HG02623 (cell line): ENCODE data around the gene PPEF1.
"Not testable (repeated sequence)": the region's sequence is repeated elsewhere in the genome, so short reads cannot be mapped to it uniquely, and the experiment has no call there.

Source experiments
- ATAC-seq: cut with Tn5 transposase; IDR thresholded peaks from one replicate; pipeline ENCODE4 v1.9.1; 2021; ENCODE audit warnings: moderate library complexity; ENCODE audit not compliant: unreplicated experiment

The PPEF1 gene

DNA sequence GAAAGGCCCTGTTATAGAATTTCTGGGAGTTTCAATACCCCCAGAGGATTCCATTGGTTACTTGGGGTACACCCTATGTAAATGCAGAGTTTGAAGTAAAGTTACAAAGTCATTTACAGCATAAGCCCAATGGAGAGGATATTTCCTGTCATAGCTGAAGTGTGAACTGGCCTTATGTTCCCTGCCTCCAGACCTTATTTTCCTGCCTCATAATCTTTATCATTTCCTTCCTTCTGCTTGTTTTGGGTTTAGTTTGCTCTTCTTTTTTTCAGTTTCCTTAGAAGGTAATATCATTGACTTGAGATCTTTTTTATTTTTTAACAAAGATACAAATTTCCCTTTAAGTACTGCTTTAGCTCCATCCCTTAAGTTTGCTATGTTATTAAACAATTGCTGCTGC, 85.4 kb downstream of the PPEF1 start:
- no peak for ATAC-seq

DNA sequence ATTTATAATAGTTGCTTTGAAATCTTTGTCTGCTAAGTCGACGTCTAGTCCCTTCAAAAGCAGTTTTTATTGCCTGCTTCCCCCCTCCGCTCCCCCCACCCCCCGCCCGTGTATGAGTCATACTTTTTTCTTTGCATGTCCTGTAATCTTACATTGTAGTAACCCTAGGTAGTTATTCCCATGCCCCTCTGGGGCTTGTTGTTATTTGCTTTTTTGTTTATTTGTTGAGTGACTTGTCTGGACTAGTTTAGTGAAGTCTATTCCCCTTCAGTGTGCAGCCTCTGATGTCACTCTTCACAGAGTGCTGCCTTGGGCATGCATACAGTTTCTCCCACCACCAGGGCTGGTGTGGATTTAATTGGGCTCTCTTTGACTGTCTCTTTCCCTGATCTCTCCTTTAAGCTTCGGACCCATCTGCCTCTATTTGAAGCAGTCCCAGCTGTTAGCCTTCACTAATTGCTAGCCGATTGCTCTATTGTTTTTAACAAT, 86.2 kb downstream of the PPEF1 start:
- ATAC-seq = no peak

DNA sequence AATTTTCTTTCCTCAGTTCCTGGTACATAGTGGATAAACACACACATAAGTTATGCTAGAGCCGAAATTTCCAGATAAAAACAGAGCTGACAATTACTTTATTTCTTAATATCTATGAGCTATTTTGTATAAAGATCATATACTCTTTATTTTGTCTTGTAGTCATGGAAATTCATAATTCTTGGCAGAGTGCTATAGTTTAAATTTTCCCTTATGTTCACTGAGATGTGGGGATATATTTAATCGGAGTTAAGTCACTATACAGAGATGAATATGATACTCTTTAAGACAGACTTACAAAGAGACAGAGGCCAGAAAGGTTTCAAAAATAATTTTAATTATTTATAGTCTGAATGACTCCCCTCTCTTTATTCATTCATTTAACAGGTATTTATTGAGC, 89.7 kb downstream of the PPEF1 start:
- no peak for ATAC-seq

DNA sequence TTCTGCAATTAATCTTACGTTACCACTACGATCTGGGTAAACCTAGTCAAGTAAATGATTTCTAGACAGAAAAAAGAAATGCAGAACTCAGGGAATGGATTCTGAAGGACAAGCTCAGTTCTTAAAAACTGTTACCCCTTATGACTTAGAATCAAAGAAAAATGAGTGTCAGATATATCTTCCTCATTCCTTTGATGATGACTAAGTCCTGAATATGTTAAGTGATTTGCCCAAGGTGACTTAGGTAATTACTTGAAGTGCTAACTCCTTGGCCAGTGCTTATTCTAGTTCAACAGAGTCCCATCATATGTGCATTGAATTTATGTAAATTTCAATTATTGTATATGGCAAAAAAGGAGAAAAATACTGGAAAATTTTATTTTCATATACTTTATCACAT, 92.5 kb downstream of the PPEF1 start:
- no peak for ATAC-seq

DNA sequence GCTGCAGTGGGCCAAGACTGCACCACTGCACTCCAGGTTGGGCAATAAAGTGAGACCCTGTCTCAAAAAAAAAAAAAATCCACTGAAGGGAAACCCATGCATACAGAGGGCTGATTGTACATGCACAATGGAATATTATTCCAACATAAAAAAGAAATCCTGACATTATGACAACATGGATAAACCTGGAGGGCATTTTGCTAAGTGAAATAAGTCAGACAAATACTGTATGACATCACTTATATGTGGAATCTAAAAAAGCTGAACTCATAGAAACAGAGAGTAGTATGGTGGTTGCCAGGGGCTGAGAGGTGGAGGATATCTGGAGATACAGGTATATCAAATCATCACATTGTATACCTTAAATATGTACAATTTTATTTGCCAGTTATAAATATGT, 102.2 kb downstream of the PPEF1 start:
- no peak for ATAC-seq

DNA sequence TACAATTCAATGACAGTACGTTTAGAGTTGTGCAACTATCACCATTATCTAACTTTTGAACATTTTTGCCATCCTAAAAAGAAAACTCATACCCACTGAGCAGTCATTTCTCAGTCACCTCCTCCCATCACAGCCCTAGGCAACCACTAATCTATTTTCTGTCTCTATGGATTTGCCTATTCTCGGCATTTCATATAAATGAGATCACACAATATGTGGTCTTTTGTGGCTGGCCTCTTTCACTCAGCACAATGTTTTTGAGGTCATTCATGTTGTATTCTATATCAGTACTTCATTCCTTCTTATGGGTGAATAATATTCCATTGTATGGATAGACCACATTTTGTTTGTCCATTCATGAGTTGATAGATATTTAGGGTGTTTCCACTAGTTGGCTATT, 103.0 kb downstream of the PPEF1 start:
- no peak for ATAC-seq

DNA sequence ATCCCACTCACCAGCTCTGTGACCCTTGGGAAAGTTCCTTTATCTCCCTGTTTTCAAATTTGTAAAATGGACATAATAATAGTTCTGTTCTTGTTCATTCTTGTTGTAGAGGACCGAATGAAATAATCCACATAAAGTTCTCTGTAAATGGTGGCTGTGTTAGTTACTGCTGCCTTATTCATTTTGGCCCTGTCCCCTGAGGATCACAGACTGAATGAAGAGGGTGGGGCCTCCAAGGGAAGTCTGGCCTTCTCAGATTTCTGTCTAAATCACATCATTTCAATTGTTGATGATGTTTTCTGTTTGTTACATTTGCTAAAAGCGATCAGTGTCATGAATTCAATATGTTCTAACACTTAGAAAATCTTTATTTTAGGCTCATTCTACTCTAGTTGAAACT, 117.9 kb downstream of the PPEF1 start:
- ATAC-seq = no peak

DNA sequence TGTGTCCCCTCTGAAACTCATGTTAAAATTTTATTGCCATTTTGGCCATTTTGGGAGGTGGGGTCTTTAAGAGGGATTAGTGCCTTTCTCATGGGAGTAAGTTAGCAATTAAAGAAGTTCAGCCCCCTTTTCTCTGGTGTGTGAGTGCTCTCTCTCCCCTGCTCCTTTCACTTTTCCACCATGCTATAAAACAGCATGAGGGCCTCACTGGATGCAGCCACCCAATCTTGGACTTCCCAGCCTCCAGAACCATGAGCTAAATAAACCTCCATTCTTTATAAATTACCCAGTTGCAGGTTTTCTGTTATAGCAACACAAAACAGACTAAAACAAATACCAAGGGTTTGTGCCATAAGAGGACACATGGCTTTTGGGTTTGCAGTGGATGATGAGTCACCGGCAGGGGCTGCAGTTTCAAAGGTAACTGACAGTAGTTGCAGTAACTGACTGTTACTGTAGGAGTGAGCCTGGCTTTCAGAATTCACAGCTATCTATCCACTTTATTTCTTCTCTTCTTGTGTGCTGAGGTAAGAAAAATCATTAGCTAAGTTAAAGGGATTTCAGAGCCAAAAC, 121.5 kb downstream of the PPEF1 start:
- ATAC-seq = no peak

DNA sequence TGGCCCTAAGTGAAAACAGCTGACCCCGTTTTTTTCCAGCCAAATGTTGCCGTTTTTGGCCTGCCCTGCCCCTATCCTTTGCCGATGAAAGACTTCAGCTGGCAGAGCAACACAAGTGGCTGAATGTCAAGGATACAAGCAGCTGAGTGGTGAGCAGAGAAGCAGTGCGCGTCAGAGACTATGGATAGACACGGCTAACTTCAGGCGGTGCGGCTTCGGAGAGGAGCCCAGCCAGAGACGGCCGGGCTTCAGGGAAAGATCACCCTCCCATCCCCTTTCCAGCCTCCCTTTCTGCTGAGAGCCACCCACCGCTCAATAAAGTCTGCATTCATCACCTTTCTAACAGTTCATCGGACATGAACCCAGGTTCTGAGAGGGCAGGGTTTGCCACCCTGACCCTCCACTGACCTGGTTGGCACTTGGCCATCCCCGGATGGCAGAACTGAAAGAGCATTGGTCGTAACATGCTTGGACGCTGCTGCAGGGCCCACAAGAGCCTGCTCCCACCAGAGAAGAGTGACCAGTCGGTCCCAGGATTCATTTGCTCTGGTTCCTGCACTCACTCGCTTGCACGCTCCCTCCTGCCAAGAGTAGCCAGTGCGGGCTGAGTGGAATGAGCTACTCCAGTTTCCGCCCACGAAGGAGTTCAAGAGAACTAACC, 125.8 kb downstream of the PPEF1 start:
- no peak for ATAC-seq

DNA sequence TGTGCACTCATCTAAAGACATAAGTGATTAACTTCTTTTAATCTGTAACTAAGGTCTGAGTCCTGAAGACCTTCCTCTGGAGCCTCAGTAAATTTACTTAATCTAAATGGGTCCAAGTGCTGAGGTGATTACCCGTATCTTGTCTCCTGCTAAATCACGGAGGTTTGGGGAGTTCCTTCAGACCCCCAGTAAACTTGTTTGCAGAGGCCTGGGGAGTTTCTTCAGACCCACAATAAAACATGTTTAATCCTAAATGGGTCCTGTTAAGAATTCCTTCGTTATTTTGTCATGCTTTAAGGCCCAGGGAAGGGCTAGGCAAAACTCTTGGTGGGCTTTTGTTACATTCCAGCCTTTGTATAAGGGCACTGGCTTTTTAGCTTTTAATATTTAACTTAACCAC, 140.5 kb downstream of the PPEF1 start:
- not testable (repeated sequence) for ATAC-seq

DNA sequence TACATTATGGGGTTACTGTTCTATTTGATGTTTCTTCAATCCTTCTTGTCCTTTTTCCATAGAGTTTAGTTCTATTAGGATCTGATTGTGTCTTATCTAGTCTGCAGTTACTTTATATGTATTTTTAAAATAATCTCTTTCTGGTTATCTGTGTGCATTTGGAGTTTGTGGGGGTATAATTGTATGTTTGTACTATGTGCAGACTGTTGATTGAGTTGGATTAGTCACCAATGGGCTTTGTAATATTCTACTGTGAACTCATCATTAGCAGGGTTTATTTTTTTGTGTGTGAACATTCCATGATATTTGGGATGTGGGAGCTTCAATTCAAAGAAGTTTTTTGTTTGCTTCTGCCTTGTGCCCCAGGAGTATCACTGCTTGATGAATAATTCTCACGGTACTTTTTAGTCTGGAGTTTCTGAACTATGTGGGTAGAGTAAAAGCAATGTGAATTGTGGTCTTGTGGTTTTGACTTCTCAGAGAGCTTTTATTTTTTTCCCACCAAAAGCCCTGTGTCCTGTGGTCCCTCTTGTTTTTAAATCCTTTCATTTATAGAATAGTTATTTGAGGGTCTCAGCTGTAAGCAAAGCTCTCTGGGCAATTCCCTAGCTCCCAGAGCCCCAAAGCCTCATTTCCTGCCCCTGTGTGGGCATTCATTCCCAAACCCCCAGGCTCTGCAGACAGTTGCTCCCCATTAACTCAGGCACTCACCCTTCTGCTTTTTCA, 148.6 kb downstream of the PPEF1 start:
- ATAC-seq = peak; percentile 87

DNA sequence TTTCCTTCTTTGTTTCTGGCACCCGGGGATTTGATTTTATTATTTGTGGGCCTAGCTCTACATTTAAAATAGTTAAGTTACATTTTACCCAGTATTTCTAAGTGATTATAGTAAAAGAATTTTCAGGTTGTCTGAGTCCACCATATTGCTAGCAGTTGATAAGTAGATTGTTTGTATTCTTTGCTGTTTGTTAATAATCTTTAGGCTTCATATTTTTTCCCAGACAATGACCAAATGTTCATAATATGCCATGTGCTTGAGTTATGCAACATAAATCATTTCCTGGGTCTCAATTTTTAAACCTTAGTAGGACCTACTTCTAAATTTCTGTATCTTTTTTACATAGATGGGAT, 149.2 kb downstream of the PPEF1 start:
- no peak for ATAC-seq

DNA sequence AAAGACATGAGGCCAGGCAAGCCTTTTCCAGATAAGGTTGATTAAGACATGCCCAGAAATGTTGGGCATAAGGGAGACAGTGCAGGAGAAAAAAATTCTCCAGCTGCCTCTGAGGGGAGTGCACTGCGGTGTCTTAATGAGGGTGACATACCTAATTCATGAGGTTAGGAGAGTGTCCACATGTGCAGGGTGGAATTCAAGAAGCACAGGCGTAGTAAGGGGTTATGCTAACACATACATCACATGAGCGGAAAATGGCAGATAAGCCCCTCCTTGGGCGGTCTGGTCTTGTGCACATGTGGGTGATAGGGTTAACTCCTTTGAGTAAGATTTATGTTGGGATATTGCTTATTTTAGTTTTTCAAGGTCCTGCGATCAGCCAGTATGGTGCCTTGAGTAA, 154.1 kb downstream of the PPEF1 start:
- no peak for ATAC-seq

DNA sequence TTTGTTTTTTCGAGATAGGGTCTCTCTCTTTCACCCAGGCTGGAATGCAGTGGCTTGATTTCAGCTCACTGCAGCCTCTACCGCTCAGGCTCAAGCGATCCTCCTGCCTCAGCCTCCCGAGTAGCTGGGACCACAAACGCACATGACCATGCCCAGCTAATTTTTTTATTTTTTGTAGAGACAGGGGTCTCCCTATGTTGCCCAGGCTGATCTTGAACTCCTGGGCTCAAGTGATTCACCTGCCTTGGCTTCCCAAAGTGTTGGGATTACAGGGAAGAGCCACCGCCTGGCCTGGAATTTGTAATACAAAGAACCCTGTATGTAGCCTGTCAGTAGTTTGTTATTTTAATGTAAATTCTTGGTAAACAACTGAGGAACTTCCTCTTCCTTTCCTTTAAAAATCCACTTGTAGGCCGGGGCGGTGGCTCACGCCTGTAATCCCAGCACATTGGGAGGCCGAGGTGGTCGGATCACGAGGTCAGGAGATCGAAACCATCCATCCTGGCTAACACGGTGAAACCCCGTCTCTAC, 157.0 kb downstream of the PPEF1 start:
- ATAC-seq = no peak

DNA sequence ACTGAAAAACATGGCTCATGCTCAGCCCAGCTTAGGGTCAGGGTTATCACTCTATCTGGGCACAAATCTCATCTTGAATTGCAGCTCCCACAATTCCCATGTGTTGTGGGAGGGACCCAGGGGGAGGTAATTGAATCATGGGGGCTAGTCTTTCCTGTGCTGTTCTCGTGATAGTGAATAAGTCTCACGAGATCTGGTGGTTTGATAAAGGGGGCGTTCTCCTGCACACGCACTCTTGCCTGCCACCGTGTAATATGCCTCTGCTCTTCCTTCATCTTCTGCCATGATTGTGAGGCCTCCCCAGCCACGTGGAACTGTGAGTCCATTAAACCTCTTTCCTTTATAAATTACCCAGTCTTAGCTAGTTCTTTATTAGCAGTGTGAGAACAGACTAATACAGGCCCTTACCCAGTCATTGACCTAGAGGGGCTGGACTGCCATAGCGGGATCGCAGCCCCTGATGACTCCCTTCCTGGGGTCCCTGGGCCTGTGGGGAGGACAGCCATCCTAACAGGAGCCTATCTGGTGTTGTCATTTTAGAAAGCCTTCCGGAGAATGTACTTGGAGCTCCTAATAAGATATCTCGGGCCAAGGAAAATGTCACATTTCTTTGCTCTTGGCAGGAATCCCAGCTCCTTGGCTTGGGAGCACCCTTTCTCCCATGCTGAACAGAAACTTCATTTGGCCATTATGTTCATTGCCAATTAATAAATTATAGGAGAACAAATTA, 163.9 kb downstream of the PPEF1 start:
- ATAC-seq = no peak

DNA sequence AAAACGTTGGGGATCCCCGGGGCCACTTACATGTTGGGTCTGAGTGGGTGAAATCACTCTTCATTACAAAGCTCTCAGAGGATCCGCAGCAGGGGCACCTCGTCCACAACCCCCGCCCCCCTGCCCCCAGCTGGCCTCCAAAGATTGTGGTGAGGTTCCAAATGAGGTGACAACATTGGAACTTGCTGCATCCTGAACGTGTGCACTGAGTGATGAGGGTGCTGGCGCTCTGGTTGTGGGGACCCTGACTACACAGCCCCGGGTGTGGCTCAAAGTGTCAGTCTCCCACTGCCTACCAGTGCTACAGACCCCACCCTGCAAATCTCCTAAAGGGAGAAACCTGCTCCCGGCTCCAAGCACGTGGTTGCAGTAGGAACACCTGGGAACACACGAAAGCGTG, 164.5 kb downstream of the PPEF1 start:
- no peak for ATAC-seq

DNA sequence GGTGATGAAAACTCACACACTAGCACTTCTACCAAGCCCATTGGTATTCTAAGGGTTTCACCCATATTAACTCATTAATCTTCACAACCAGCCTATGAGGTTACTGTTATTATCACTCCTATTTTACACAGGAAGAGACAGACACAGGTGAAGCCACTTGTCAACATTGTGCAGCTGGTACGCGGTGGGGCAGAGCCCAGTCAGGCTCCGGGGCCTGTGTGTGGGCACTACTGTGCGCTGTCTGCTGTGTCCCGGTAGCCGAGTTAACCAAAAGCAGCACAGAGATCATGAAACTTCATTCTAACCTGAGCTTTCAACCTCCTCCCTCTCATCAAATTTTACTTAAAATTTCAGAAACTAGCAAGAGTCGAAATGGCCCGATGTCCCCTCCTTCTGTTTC, 165.2 kb downstream of the PPEF1 start:
- no peak for ATAC-seq

DNA sequence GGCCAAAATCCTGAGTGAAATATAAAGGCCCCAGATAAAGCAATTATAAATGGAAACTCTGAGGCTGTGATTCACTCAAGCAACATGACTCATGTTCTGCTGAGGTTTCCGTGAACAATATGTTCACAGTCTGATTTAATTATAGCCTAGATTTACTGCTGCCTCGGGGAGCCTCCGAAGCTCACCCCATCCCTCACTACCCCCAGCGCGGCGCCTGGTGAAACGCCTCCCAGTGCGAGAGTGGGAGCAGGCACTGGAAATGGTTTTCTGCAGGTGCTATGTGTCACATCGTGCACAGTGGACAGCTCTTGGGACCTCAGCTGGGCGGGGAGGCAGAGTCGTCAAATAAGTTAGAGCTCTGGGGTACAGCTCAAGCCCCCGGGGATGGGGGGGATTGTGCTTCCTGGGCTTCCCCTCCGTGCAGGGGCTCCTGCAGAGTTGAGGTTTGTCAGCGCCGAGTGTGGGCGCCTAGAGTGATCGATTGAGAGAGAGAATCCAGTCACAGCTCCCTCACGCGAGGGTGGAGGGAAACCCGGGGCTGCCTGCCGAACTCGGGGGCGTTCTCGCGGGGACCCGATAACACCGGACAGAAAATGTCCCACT, 165.8 kb downstream of the PPEF1 start:
- ATAC-seq = no peak

DNA sequence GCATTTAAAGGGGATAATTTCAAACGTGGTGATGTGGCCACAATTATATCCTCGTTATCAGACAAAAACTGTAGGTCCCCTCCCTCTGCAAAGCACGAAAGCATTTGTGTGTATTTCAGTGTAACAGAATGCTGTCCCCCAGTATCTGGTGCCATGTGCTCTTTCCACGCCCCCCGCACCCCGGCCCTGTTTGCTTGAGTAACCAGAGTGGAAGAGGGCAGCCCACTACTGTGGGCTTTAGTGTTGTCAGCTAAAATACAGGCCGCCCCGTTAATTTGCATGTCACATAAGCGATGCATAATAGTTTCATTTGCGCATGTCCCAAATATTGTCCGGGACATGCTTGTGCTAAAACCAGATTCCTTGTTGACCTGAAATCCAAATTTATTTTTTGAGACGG, 166.4 kb downstream of the PPEF1 start:
- ATAC-seq = no peak

DNA sequence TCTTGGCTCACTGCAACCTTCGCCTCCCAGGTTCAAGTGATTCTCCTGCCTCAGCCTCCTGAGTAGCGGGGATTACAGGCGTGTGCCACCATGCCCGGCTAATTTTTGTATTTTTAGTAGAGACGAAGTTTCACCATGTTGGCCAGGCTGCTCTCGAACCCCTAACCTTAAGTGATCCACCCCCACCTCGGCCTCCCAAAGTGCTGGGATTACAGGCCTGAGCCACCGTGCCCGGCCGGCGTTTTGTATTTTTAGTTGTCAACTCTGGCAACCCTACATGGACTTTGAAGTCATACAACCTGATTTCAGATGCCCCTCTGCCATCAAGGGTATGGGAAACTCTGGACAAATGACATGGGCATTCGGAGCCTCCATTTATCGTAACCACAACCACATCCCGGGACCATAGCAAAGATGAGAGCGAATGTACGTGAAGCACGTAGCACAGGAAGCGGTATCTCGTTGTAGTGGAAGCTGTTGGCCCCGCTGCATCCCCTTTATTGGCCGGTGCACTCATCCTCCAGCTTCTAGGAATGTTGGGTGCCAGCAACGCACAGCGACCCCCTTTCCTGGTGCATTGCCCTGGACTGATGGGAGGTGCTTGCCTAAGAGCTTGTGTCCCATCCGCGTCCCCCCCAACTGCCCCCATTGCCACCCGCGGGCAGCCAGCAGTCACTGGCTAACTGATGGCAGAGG, 167.3 kb downstream of the PPEF1 start:
- ATAC-seq = no peak
